Dedifferentiated amniotic fluid mesenchymal stem cell (primary cell): ENCODE results near the gene KAT5.
"Not testable (repeated sequence)": the region's sequence is repeated elsewhere in the genome, so short reads cannot be mapped to it uniquely, and the experiment has no call there.

ENCODE experiments used
- DNase-seq: peaks from one replicate; pipeline ENCODE4 v3.0.0-alpha.2; 2016; ENCODE audit errors: extremely low spot score

The KAT5 gene

GRCh38 chr11:65744026-65744698 is 32.1 kb downstream of the KAT5 start:
- DNase-seq, result no peak

DNA sequence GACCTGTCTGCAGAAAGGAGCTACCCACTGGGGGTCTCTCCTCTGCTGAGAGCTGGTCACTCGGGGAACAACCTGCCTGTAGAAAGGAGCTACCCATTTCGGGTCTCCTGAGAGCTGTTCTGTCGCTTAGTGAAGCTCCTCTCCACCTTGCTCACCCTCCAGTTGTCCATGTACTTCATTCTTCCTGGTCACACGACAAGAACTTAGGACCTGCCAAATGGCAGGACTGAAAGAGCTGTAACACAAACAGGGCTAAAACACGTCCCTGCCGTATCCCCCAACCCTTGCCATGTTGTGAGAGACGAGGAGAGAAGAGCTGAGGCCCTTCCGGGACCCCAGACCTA is 32.6 kb downstream of the KAT5 start:
- DNase-seq, result no peak

DNA sequence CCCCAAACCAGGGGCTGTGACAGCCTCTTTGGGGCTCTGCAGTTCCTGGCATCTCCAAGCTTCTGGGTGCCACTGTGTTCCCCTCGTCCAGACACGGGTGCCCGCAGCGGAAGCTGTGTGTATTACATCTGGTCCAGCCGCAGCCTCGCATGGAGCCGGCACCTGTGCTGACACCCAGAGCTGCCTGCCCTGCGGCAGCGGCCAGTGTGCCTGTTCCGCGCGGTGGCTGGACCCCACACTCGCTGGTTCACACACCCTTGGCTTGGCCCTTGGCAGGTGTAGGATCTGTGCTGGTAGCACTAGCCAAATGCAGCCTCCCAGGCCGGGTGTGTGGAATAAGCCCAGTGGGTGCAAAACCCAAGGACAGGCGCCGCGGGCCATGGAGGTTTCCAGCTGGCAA is 33.0 kb downstream of the KAT5 start:
- no peak for DNase-seq

DNA sequence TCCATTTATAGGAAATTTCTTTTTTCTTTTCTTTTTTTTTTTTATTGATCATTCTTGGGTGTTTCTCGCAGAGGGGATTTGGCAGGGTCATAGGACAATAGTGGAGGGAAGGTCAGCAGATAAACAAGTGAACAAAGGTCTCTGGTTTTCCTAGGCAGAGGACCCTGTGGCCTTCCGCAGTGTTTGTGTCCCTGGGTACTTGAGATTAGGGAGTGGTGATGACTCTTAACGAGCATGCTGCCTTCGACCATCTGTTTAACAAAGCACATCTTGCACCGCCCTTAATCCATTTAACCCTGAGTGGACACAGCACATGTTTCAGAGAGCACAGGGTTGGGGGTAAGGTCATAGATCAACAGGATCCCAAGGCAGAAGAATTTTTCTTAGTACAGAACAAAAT is 50.1 kb downstream of the KAT5 start:
- DNase-seq, result not testable (repeated sequence)

GRCh38 chr11:65762816-65763215 is 50.8 kb downstream of the KAT5 start:
- DNase-seq, result not testable (repeated sequence)

- DNase-seq, result no peak
These were observed 52.4 kb downstream of the KAT5 start for GRCh38 chr11:65764434-65764833.

GRCh38 chr11:65766535-65766934 is 54.5 kb downstream of the KAT5 start:
- peak; percentile 22 for DNase-seq

DNA sequence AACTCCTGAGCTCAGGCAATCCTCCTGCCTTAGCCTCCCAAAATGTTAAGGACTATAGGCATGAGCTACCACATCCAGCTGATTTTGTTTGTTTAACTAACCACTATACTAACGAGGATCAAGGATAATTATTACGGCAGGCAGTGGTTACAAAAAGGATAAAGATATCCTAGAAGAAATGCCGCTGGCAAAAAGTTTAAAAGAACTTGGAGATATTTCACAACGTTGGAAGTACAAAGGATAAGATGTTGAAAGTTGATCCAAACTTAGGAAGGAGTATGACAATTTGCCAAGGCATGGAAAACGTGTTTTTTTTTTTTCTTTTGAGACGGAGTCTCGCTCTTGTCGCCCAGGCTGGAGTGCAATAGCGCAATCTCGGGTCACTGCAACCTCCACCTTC is 55.4 kb downstream of the KAT5 start:
- no peak for DNase-seq

GRCh38 chr11:65767806-65768205 is 55.8 kb downstream of the KAT5 start:
- not testable (repeated sequence) for DNase-seq
